Measurements from ENCODE around the gene MEX3D. TPM values are rescaled to one million over a fixed set of nuclear protein-coding genes. Genes with fewer than 3 reads are reported as not detected.

MEX3D gene
- total and polyA plus RNA-seq, 2 of the 4 experiments (the other 2 are of a cell fraction), result 9.1 to 9.6 TPM

- Histone ChIP-seq H3K9me3 (ENCODE audit: control insufficient read depth, insufficient read depth, low read length) (no peaks in the 10 kb centered on the region), H4K91ac (ENCODE audit: insufficient read depth, low read depth, low read length) (no peak overlapping the region), H4K5ac (ENCODE audit: low read depth, low read length) (no peak overlapping the region), H3K18ac (ENCODE audit: low read depth, low read length) (no peak overlapping the region), H3K27me3 (ENCODE audit: control insufficient read depth, insufficient read depth, low read length) (no peaks in the 10 kb centered on the region), H2AFZ (replicated peaks; ENCODE audit: low read length, poor library complexity) (peak overlapping the region; percentile 15), H3K4me1 (ENCODE audit: control insufficient read depth, insufficient read depth, low read length) (no peaks in the 10 kb centered on the region), H3K27ac (ENCODE audit: insufficient read depth, low read length) (no peak overlapping the region), H3K9ac (ENCODE audit: low read depth, low read length) (no peak overlapping the region), H3K79me1 (ENCODE audit: low read depth in 1 of 2, low read length in 2 of 2) (peaks cover 5 to 13% of the 10 kb centered on the region in 2 experiments; a peak in 2 of 4 replicates), H2AK5ac (ENCODE audit: low read depth, low read length) (no peak overlapping the region), H3K4me3 (ENCODE audit: insufficient read depth, low read depth, low read length) (no peak overlapping the region), H3K14ac (replicated peaks; ENCODE audit: low read depth, low read length) (no peak overlapping the region), H3K56ac (ENCODE audit: extremely low read depth, insufficient read depth, low read length) (no peak overlapping the region), H3K4me2 (ENCODE audit: low read depth, low read length) (no peak overlapping the region), H2BK5ac (ENCODE audit: low read depth, low read length, poor library complexity, severe bottlenecking) (no peak overlapping the region), H3K4ac (ENCODE audit: low read depth, low read length) (no peak overlapping the region), H4K20me1 (ENCODE audit: insufficient read depth, low read length) (peaks cover 12% of the 10 kb centered on the region), H3K23ac (ENCODE audit: low read depth, low read length) (no peak overlapping the region), H3K36me3 (ENCODE audit: control insufficient read depth, insufficient read depth, low read length) (peaks cover 66% of the 10 kb centered on the region), H2BK20ac (ENCODE audit: low read depth, low read length) (no peak overlapping the region), H2BK120ac (ENCODE audit: low read depth, low read length) (no peak overlapping the region), H3K9me1 (ENCODE audit: insufficient read depth, low read length) (no peaks in the 10 kb centered on the region), H2BK15ac (ENCODE audit: low read depth, low read length) (no peak overlapping the region), H2AK9ac (replicated peaks; ENCODE audit: low read depth, low read length, poor library complexity) (no peak overlapping the region), H4K8ac (ENCODE audit: low read depth in 2 of 2, low read length in 2 of 2) (no peak overlapping the region)
- dilution Hi-C loops (cut with HindIII; ENCODE audit: low sequenced_read_pairs, unreplicated experiment), result no loop called here
- ATAC-seq (ENCODE audit: low read depth) (no peak), DNase-seq (no peak)
- ChIA-PET CTCF (no interaction called here), POLR2A (ENCODE audit: unreplicated experiment) (no interaction called here)
- 91% methylated on average over 22 of the region's 32 CpGs; no CpG with 5 or more reads in 1 of the 2 experiments for WGBS, 2 experiments (ENCODE audit: extremely low coverage in 2 of 2, insufficient read length in 1 of 2)
- no TSS peak for BruUV-seq (replicated peaks)
- in situ Hi-C loops (cut with MboI; ENCODE audit: low sequenced_read_pairs), result no loop called here
- no peak for TF ChIP-seq CTCF (conservative IDR thresholded peaks at IDR 0.05; ENCODE audit: low read depth, low read length)
- TF ChIP-seq CEBPB (IDR thresholded peaks at IDR 0.05; ENCODE audit: low read depth, low read length), result no peak
- no peak for TF ChIP-seq MXI1 (IDR thresholded peaks at IDR 0.05; ENCODE audit: borderline replicate concordance, low read depth, low read length)
- TF ChIP-seq MAFK (IDR thresholded peaks at IDR 0.05; ENCODE audit: low read depth, low read length), result no peak
- TF ChIP-seq RCOR1 (IDR thresholded peaks at IDR 0.05; ENCODE audit: insufficient replicate concordance, low read length), result no peak
- no peak for TF ChIP-seq ELK1 (IDR thresholded peaks at IDR 0.05; ENCODE audit: borderline replicate concordance, low read depth, low read length)
- no peak for TF ChIP-seq RAD21 (IDR thresholded peaks at IDR 0.05; ENCODE audit: low read length)
- no peak for TF ChIP-seq POLR2A (IDR thresholded peaks at IDR 0.05; ENCODE audit: low read depth, low read length)
- TF ChIP-seq FOS (IDR thresholded peaks at IDR 0.05; ENCODE audit: low read depth, low read length), result no peak
- TF ChIP-seq BHLHE40 (IDR thresholded peaks at IDR 0.05; ENCODE audit: low read depth, low read length), result no peak
- no peak for TF ChIP-seq USF2 (IDR thresholded peaks at IDR 0.05; ENCODE audit: low read depth, low read length)
- TF ChIP-seq NFE2L2 (IDR thresholded peaks at IDR 0.05; ENCODE audit: low read depth, low read length), result no peak
- no peak for TF ChIP-seq CHD1 (IDR thresholded peaks at IDR 0.05; ENCODE audit: low read depth, low read length)
- intact Hi-C loops (cut with micrococcal nuclease), result no loop called here
Observed at GRCh38 chr19:1613808-1614570, 45.9 kb upstream of the MEX3D start.

All from IMR-90 (cell line).